Gastroesophageal sphincter (tissue), 3 donors: ENCODE results near the gene DNAJC5G.
"Not testable (repeated sequence)": the region's sequence is repeated elsewhere in the genome, so short reads cannot be mapped to it uniquely, and the experiment has no call there.

Source experiments
- CTCF ChIP-seq, 4 experiments: fragments of 200-600 bp in 2 of 4; fragments of 450-650 bp in 2 of 4; sonication (generic) in 1 of 4; IDR thresholded peaks; one replicate each; pipeline ENCODE4 v1.5.1; 2017 to 2019; ENCODE audit warnings: antibody characterized with exemption in 4 of 4, mild to moderate bottlenecking in 2 of 4, moderate library complexity in 2 of 4
- EP300 ChIP-seq: sonication (generic); formaldehyde crosslinking; IDR thresholded peaks from one replicate; pipeline ENCODE4 v1.6.1; 2017; ENCODE audit warnings: antibody characterized with exemption, mild to moderate bottlenecking
- POLR2A ChIP-seq, 2 donors: fragments of 450-650 bp; IDR thresholded peaks; one replicate each; pipeline ENCODE4 v1.6.1; 2017; ENCODE audit warnings: antibody characterized with exemption in 2 of 2, mild to moderate bottlenecking in 2 of 2, moderate library complexity in 1 of 2
- POLR2AphosphoS5 ChIP-seq: sonication (generic); formaldehyde crosslinking; IDR thresholded peaks from one replicate; pipeline ENCODE4 v1.6.1; 2017; ENCODE audit warnings: antibody characterized with exemption

GRCh38 chr2:27300606-27301005, 25.4 kb downstream of the DNAJC5G start:
- TF ChIP-seq CTCF (IDR thresholded peaks at IDR 0.05); POLR2A (IDR thresholded peaks at IDR 0.05); POLR2AphosphoS5; EP300: not testable (repeated sequence)
